Coronary artery (tissue), 2 donors: Measurements from ENCODE around the gene SLC5A6.

Experiments
- DNase-seq: peaks from one replicate; pipeline ENCODE4 v3.0.0-alpha.2; 2017; ENCODE audit warnings: low spot score
- H3K27ac ChIP-seq, 2 donors: fragments of 200-600 bp; sonication (generic); one replicate each; pipeline ENCODE4 v1.5.1; 2016 to 2019
- H3K4me3 ChIP-seq: fragments of 200-600 bp; sonication (generic); 2 replicates; pipeline ENCODE4 v1.5.1; 2016; ENCODE audit warnings: mild to moderate bottlenecking, moderate library complexity
- TF ChIP-seq, protein P1 (sequence below): fragments of 200-600 bp; sonication (generic); IDR thresholded peaks from one replicate; pipeline ENCODE4 v1.5.1; 2019; ENCODE audit warnings: antibody characterized with exemption

The SLC5A6 gene

DNA sequence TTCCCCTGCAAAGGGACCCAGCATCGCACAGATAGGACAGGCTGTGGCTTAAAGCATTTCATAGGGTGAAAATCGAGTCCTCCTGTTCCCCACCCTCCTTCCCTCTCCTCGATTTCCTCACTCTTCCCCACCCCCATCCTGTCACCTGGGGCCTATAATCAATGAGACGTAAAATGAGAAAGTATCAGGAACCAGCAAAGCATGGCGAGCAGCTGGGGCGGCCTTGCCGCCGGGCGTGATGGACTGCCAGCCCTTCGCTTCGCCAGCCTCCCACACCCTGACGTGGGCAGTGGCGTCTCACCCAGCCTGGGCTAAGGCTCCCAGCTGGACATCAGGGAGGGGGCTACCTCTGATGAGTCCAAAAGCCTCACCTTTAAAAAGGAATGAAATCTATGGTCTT is 39.7 kb upstream of the SLC5A6 start:
- no peak overlapping the region for H3K4me3 ChIP-seq
- TF ChIP-seq, protein P1, sequence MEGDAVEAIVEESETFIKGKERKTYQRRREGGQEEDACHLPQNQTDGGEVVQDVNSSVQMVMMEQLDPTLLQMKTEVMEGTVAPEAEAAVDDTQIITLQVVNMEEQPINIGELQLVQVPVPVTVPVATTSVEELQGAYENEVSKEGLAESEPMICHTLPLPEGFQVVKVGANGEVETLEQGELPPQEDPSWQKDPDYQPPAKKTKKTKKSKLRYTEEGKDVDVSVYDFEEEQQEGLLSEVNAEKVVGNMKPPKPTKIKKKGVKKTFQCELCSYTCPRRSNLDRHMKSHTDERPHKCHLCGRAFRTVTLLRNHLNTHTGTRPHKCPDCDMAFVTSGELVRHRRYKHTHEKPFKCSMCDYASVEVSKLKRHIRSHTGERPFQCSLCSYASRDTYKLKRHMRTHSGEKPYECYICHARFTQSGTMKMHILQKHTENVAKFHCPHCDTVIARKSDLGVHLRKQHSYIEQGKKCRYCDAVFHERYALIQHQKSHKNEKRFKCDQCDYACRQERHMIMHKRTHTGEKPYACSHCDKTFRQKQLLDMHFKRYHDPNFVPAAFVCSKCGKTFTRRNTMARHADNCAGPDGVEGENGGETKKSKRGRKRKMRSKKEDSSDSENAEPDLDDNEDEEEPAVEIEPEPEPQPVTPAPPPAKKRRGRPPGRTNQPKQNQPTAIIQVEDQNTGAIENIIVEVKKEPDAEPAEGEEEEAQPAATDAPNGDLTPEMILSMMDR, result no peak
- DNase-seq, result no peak
- H3K27ac ChIP-seq, result no peak overlapping the region

DNA sequence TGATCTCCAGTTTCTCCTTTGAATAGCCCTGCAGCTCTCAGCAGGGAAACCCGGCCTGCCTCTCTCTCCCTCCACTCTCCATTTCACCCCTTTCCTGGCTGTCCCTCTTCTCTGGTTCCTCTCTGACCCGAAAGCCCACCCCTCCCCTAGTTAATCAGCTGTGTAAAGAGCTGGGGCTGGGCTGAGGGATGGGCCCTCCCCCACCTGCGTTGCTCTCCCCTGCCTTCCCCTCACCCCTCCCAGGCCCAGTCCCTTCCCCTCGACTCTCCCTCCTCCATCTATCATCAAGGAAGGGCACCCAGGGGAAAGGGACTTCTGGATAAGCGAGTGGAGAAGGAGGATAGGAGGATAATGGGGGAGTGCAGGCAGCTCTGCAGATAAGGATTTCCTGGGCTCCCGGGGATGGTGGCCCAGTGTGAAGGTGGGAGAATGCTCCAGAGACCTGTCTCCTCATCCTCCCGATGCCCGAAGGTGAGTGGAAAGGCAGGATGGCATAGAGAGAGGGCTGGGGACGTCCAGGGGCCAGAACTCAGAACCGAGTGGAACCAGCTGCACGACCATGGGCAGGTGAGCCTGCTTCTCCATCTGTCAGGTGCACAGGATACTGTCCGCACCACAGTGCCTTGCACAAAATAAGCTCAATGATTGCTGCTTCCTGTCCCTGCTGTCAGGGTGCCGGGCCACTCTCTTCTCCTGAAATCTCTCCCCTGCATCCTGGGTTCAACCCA is 38.7 kb upstream of the SLC5A6 start:
- no peak for DNase-seq
- TF ChIP-seq, protein P1, result no peak
- H3K4me3 ChIP-seq, result no peak overlapping the region
- no peak overlapping the region for H3K27ac ChIP-seq

DNA sequence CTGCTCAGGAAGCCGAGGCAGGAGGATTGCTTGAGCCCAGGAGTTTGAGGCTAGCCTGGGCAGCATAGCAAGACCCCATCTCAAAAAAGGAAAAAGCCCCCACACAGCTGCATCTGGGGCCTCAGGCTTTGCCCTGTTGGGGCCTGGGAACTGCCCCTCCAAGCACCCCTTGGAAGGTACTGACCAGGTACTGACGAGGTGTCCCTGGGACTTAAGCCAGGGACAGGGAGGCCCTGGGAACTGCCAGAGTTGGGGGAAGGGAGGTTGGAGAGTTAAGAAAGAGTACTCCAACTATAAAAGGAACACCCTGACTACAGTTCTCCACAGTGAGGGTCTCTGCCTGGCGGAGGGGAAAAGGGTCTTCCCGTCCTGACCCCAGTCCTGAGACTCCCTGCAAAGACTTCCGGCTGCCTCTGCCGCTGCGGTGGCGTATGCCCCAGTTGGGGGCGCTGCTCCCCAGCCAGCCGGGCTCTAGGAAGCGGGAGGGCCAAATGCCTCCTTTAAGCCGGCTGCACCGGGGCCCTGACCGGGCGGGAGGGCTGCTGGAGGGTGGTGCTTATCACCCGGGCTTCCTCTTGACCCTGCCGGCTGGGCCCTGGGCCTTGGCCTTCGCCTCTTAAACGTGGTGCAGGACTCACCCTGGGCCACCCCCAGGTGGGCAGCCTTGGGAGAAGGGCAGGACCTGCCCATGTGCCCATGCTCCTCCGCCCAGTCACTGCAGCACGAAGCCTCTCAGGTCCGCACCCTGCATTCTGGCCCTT is 38.0 kb upstream of the SLC5A6 start:
- Histone ChIP-seq H3K4me3 (no peak overlapping the region), H3K27ac (no peak overlapping the region)
- DNase-seq, result no peak
- TF ChIP-seq, protein P1, result peak; percentile 32

DNA sequence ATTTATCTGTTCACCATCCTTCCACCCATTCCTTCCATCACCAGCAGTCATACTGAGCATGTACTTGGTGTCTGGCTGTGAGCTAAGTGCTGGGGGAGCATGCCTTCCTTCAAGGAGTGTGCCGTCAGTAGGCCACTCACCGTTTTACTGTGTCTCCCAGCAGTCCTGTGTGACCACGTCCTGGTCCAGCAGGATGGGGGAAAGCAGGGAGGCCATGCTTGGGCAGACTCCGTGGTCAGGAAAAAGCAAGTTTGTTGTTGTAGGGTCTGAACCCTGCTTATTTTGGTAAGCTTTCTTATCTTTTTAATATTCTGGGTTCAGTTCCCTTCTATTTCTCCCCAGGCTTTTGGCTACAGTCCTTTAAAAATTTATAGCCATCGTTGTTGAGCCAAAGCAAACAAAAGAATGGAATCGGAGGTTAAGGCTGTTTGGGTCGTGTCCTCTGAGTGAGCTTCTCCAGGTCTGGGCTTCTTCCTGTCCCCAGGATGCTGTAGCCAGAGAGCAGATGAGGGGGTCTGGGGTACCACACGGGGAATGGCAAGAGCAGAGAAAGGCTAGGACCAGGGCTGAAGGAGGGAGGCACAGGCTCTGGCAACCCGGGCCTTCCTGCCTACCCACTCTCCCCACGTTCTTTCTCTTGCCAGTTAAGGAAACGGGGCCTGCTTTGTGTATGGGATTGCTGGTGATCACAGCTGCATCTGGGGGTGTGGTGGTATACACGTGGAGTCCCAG is 37.3 kb upstream of the SLC5A6 start:
- TF ChIP-seq, protein P1, result no peak
- no peak for DNase-seq
- Histone ChIP-seq H3K27ac (no peak overlapping the region), H3K4me3 (no peak overlapping the region)

DNA sequence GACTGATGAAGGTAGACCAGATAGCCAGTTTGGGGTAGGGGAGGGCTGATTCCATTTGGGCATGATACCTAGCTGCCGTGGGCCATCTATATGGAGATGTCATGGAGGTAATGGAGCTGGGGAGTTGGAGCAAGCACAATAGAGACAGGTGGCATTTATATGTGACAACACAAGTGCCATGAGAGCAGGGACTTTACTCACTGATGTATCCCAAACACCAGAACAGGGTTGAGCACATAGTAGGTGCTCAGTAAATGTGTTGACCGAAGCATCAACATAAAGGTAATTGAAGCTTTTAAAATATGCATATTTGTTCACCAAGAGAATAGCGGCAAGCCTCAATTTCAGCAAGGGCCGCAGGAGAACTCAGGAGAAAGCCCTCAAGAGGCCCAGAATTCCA is 35.8 kb upstream of the SLC5A6 start:
- no peak for DNase-seq
- Histone ChIP-seq H3K27ac (no peak overlapping the region), H3K4me3 (no peak overlapping the region)
- TF ChIP-seq, protein P1, result no peak

DNA sequence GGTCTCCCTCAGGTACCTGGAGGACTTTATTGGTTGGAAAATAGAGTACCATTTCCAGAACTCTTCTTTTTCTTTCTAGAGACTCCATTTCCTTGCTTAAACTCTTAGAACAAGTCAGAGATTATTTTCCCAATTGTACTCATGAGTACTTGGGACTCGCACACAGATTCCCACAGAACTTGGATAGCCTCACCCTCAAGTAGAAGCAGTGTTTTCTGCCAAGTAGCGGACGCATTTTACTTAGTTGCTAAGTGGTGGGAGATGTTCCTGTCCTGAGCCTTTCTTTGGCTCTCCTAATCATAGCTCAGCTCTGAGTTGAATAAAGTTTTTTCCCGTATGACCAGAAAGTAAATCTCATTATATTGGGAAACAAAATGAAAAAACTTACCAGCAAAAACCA is 33.6 kb upstream of the SLC5A6 start:
- TF ChIP-seq, protein P1, result no peak
- H3K4me3 ChIP-seq, result no peak overlapping the region
- DNase-seq, result no peak
- no peak overlapping the region for H3K27ac ChIP-seq
